Osteocyte (in vitro differentiated cells): ENCODE measurements around the gene DEFB127. TPM values are rescaled to one million over a fixed set of nuclear protein-coding genes. Genes with fewer than 3 reads are reported as not detected.

Experiments used
- total RNA-seq: library from RNA; stranded (reverse); gene quantifications from 2 replicates; pipeline ENCODE4 v1.2.1, GENCODE V29; 2021

Gene DEFB127
- total RNA-seq, 1 donor from 2014 or later = not detected

Other genes starting within 250 kb of the DEFB127 start
- gene DEFB125, start 69.8 kb upstream of the DEFB127 start, total RNA-seq = not detected in 2 replicates
- gene DEFB126, start 14.9 kb upstream of the DEFB127 start, total RNA-seq = not detected in 2 replicates
- not detected in 2 replicates for gene DEFB128, start 32.3 kb downstream of the DEFB127 start, total RNA-seq
- gene DEFB129, start 69.8 kb downstream of the DEFB127 start, total RNA-seq = not detected in 2 replicates
- not detected in 2 replicates for gene DEFB132, start 100.3 kb downstream of the DEFB127 start, total RNA-seq
- gene C20orf96, start 133.3 kb downstream of the DEFB127 start, total RNA-seq = 17.6 and 19.9 TPM in 2 replicates
- 22.4 and 22.7 TPM in 2 replicates for gene ZCCHC3, start 140.1 kb downstream of the DEFB127 start, total RNA-seq
- 30.8 and 31.7 TPM in 2 replicates for gene SOX12, start 168.1 kb downstream of the DEFB127 start, total RNA-seq
- 47.3 and 57.7 TPM in 2 replicates for gene NRSN2, start 189.7 kb downstream of the DEFB127 start, total RNA-seq
- 49.1 and 62.6 TPM in 2 replicates for gene TRIB3, start 223.3 kb downstream of the DEFB127 start, total RNA-seq